Thymus (tissue), 14 donors: ENCODE measurements around the gene CD72. TPM values are rescaled to one million over a fixed set of nuclear protein-coding genes. Genes with fewer than 3 reads are reported as not detected.

Source experiments
- DNase-seq, 9 donors: peaks; one replicate each; pipeline ENCODE4 v3.0.0-alpha.2; 2013; ENCODE audit warnings: low spot score in 9 of 9, low read depth in 6 of 9, missing footprints in 1 of 9
- H3K27ac ChIP-seq, 2 donors: one replicate each; pipeline ENCODE4 v1.5.1; 2013; ENCODE audit warnings: control low read depth in 1 of 2, low read depth in 1 of 2, low read length in 1 of 2, mild to moderate bottlenecking in 1 of 2, moderate library complexity in 1 of 2
- H3K27me3 ChIP-seq, 2 donors: one replicate each; pipeline ENCODE4 v1.5.1; 2013; ENCODE audit warnings: low read length in 1 of 2; ENCODE audit not compliant: control insufficient read depth in 2 of 2, insufficient read depth in 1 of 2
- H3K36me3 ChIP-seq, 2 donors: one replicate each; pipeline ENCODE4 v1.5.1; 2013; ENCODE audit warnings: low read length in 1 of 2, mild to moderate bottlenecking in 1 of 2, moderate library complexity in 1 of 2; ENCODE audit not compliant: control insufficient read depth in 2 of 2, insufficient read depth in 2 of 2
- H3K4me1 ChIP-seq, 2 donors: one replicate each; pipeline ENCODE4 v1.5.1; 2013; ENCODE audit warnings: low read length in 2 of 2; ENCODE audit not compliant: control insufficient read depth in 2 of 2, insufficient read depth in 2 of 2
- H3K4me3 ChIP-seq, 2 donors: one replicate each; pipeline ENCODE4 v1.5.1; 2013; ENCODE audit warnings: low read length in 2 of 2, control low read depth in 1 of 2, mild to moderate bottlenecking in 1 of 2
- H3K9me3 ChIP-seq, 2 donors: one replicate each; pipeline ENCODE4 v1.5.1; 2013; ENCODE audit warnings: low read length in 1 of 2, mild to moderate bottlenecking in 1 of 2; ENCODE audit not compliant: control insufficient read depth in 2 of 2, insufficient read depth in 1 of 2
- WGBS: extraction: QIAGEN DNeasy Blood & Tissue Kit; methylation state at CpG from one replicate; pipeline ENCODE4 v1.1.7; 2013; 5-methylcytosine and 5-hydroxymethylcytosine counted together
- long read RNA-seq, 10 donors: transcript quantifications; one replicate each; lab custom pipeline, GENCODE V29; 2026
- polyA plus RNA-seq: library from polyadenylated mRNA; stranded (reverse); fragments of 200-250 nt; gene quantifications from one replicate; pipeline ENCODE4 v1.2.3, GENCODE V29; 2013
- total RNA-seq: library from RNA; stranded (reverse); fragments of 120-200 nt; gene quantifications from one replicate; pipeline ENCODE4 v1.2.4, GENCODE V29; 2013
- donor health status: healthy.

CD72 gene, protein sequence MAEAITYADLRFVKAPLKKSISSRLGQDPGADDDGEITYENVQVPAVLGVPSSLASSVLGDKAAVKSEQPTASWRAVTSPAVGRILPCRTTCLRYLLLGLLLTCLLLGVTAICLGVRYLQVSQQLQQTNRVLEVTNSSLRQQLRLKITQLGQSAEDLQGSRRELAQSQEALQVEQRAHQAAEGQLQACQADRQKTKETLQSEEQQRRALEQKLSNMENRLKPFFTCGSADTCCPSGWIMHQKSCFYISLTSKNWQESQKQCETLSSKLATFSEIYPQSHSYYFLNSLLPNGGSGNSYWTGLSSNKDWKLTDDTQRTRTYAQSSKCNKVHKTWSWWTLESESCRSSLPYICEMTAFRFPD
- total RNA-seq (6.8 TPM), polyA plus RNA-seq (23.6 TPM)
- long read RNA-seq, donor 1 = 0 reads
- long read RNA-seq, donor 2 = 0 reads
- long read RNA-seq, donor 3 = 0 reads
- long read RNA-seq, donor 4 = 0 reads
- long read RNA-seq, donor 5 = 0 reads
- long read RNA-seq, donor 6 = 0 reads
- long read RNA-seq, donor 7, partial matches to known transcripts = 31 of 31 reads
- long read RNA-seq, donor 7, other reads (novel, unspliced or antisense) = 0 of 31 reads
- long read RNA-seq, donor 8, partial matches to known transcripts = 0 of 1 reads
- long read RNA-seq, donor 8, other reads (novel, unspliced or antisense) = 0 of 1 reads
- long read RNA-seq, donor 9, partial matches to known transcripts = 0 of 1 reads
- long read RNA-seq, donor 9, other reads (novel, unspliced or antisense) = 0 of 1 reads
- long read RNA-seq, donor 10, partial matches to known transcripts = 0 of 1 reads
- long read RNA-seq, donor 10, other reads (novel, unspliced or antisense) = 0 of 1 reads

DNA sequence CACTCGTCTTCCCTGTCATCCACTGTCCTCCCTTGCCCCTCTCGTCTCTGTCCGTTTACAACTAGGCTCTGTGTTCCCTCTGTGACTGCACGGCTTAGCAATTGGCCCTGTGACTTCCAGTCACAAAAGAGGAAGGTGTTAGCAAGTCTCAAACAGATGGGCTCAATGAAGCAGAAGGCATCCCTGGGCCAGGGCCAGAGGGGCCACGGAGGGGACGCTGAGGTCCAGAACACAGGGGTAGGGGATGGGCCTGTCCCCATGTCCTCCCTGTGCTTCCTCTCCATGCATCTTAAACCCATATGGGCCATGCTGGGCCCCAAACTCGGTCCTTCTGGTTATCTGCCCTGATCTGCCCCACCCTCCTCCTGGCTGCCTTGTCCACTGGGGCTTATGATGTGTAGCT is at the start of gene CD72:
CD72 (minus strand) TSS at position 89 of the 403 bp plus-strand sequence. CDS start 110 bp downstream, outside the sequence.
- Histone ChIP-seq H3K27me3 (no peaks in the 10 kb centered on the region), H3K9me3 (peaks cover 0 to 2% of the 10 kb centered on the region in 2 donors), H3K27ac (peak within 1 kb of the TSS; percentile 76 to 88), H3K4me3 (peak within 1 kb of the TSS; percentile 60 to 69), H3K4me1 (peaks cover 35 to 53% of the 10 kb centered on the region in 2 donors), H3K36me3 (no peaks in the 10 kb centered on the region)
- DNase-seq = peak in 1 of 9 donors; percentile 31
- 64% methylated on average over 7 of the region's 7 CpGs for WGBS

DNA sequence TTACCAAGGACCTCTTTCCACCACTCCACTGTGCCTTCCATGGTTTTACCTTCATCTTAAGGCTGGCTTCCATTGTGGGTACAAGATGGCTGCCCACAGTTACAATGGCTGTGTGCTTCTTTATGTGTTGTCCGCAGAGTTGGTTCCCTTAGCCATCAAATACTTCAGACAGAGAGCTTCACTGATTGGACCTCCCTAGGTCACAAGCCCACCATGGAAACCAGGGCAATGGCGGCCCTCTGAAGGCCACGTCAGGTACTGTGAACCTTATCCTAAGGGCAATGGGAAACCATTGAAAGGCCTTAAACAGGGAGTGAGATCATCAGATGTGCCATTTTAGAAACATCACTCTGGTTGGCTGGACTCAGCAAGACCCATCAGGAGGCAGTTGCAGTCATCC is 49.7 kb upstream of the CD72 start:
- WGBS = over 99% methylated on average over 3 of the region's 3 CpGs
- Histone ChIP-seq H3K36me3 (peaks cover 0 to 3% of the 10 kb centered on the region in 2 donors), H3K9me3 (peaks cover 0 to 4% of the 10 kb centered on the region in 2 donors), H3K4me1 (peaks cover 18 to 38% of the 10 kb centered on the region in 2 donors), H3K27ac (no peak overlapping the region), H3K4me3 (no peak overlapping the region), H3K27me3 (no peaks in the 10 kb centered on the region)
- DNase-seq = no peak

DNA sequence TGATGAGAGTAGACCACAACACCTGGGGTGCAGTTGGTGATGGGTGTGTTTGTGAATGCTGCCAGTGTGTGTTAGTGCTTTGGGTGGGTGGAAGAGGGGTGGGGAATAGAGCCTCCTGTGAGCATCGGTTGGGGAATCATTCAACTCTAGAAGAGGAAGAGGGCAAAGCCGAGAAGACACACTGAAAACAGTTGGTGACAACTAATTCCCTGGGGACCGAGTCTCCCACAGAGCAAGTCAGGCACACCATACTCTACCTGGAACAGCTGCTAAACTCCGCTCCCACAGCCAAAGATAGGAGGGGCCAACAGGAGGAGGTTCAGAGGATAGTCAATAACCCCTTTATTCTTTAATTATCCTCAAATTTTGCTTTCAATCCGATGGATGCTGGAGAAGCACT is 48.3 kb upstream of the CD72 start:
- WGBS = 88% methylated on average over 5 of the region's 5 CpGs
- Histone ChIP-seq H3K36me3 (peaks cover 3 to 10% of the 10 kb centered on the region in 2 donors), H3K27ac (no peak overlapping the region), H3K9me3 (peaks cover 0 to 4% of the 10 kb centered on the region in 2 donors), H3K4me3 (no peak overlapping the region), H3K27me3 (no peaks in the 10 kb centered on the region), H3K4me1 (peaks cover 32 to 52% of the 10 kb centered on the region in 2 donors)
- no peak for DNase-seq

GRCh38 chr9:35666045-35666444 is 47.8 kb upstream of the CD72 start:
- 96% methylated on average over 1 of the region's 1 CpG for WGBS
- no peak for DNase-seq
- Histone ChIP-seq H3K27me3 (no peaks in the 10 kb centered on the region), H3K36me3 (peaks cover 5 to 15% of the 10 kb centered on the region in 2 donors), H3K27ac (no peak overlapping the region), H3K4me3 (no peak overlapping the region), H3K9me3 (peaks cover 0 to 4% of the 10 kb centered on the region in 2 donors), H3K4me1 (peaks cover 37 to 57% of the 10 kb centered on the region in 2 donors)

- 29% methylated on average over 5 of the region's 5 CpGs for WGBS
Observed at GRCh38 chr9:35665471-35665818, 47.2 kb upstream of the CD72 start.

GRCh38 chr9:35664531-35665470 is 46.6 kb upstream of the CD72 start, which contains the start of gene ARHGEF39:
Gene ARHGEF39, minus strand, starts transcription at chr9:35665195. Its CDS starts 26 bp downstream, at chr9:35665169.
- peak in 5 of 9 donors; percentile 62 to 84 (median 75) for DNase-seq
- Histone ChIP-seq H3K4me1 (peaks cover 49 to 69% of the 10 kb centered on the region in 2 donors), H3K9me3 (peaks cover 0 to 4% of the 10 kb centered on the region in 2 donors), H3K27ac (peak within 1 kb of the TSS; percentile 53 to 93), H3K4me3 (peak within 1 kb of the TSS; percentile 60 to 61), H3K27me3 (no peaks in the 10 kb centered on the region), H3K36me3 (peaks cover 16 to 25% of the 10 kb centered on the region in 2 donors)
- WGBS = 10% methylated on average over 58 of the region's 58 CpGs

More at GRCh38 chr9:35665471-35665818, 47.2 kb upstream of the CD72 start:
- no peak for DNase-seq
- Histone ChIP-seq H3K4me1 (peaks cover 43 to 63% of the 10 kb centered on the region in 2 donors), H3K36me3 (peaks cover 11 to 20% of the 10 kb centered on the region in 2 donors), H3K9me3 (peaks cover 0 to 4% of the 10 kb centered on the region in 2 donors), H3K27me3 (no peaks in the 10 kb centered on the region), H3K4me3 (peak overlapping the region; percentile 60 to 61), H3K27ac (peak overlapping the region in 1 of 2 donors; percentile 93)

DNA sequence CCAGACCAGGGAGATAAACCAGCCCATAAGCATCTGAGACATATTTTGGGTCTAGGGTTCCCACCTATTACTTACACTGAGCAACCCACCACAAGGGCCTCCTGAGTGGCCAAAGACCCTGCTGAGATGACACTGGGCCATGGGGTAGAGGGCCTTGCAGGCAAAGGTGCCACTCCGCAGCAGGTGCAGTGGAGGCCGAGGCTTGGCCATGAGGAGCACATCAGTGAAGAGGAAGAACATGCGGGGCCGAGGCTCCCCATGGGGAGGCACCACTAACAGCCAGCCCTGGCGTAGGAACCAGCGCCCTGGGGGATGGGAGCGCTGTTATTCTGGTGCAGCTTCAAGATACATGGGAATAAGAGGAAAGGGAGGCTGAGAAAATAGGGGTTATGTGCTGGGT is 44.2 kb upstream of the CD72 start:
- Histone ChIP-seq H3K27me3 (peaks cover 0 to 2% of the 10 kb centered on the region in 2 donors), H3K36me3 (peaks cover 16 to 25% of the 10 kb centered on the region in 2 donors), H3K4me3 (peak overlapping the region in 1 of 2 donors; percentile 0), H3K9me3 (peaks cover 0 to 4% of the 10 kb centered on the region in 2 donors), H3K4me1 (peaks cover 59 to 83% of the 10 kb centered on the region in 2 donors), H3K27ac (peak overlapping the region; percentile 79)
- WGBS = 94% methylated on average over 7 of the region's 7 CpGs
- no peak for DNase-seq

DNA sequence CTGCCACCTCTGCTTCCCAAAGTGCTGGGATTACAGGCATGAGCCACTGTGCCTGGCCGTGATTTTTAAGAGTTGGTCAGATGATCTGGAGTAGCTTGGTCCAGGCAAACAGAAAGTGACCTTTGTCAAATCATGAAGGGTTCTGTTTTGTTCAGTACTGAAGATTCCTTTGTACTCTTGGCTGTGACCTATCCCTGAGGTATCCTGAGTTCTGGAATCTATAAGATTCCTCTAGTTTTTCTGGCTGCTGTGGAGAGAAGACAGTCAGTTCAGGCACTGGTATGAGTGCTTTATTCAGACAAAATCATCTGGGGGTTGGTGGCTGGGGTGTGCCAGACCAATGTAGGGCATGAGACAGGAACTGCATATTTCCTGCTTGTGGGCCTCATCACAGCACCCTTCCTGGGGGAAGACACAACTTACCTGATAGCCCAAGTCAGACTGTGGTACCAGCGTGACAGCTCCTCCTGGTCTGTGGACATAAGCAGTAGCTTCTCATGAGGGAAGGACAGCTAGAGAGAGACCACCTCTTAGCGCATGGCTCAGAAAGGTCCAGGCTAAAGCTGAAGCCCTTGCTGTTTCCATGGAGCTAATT is 43.6 kb upstream of the CD72 start:
- Histone ChIP-seq H3K27me3 (peaks cover 0 to 2% of the 10 kb centered on the region in 2 donors), H3K4me3 (peak overlapping the region; percentile 0 to 22), H3K36me3 (peaks cover 16 to 25% of the 10 kb centered on the region in 2 donors), H3K4me1 (peaks cover 59 to 89% of the 10 kb centered on the region in 2 donors), H3K9me3 (peaks cover 0 to 4% of the 10 kb centered on the region in 2 donors), H3K27ac (peak overlapping the region; percentile 79)
- WGBS = 68% methylated on average over 3 of the region's 3 CpGs
- peak in 2 of 9 donors; percentile 51 to 76 for DNase-seq
